ENCODE data around the gene KCNT1.

GRCh38 chr9:135797507-135798262 is 95.7 kb downstream of the KCNT1 start:
- TF ChIP-seq CTCF (IDR thresholded peaks at IDR 0.05; ENCODE audit: low read depth, low read length) (peak; percentile 66), EZH2phosphoT487 (IDR thresholded peaks at IDR 0.05; ENCODE audit: low read depth) (no peak)

All from OCI-LY3 (cell line).